Osteoblast (primary cell): ENCODE data around the gene PPP1R13B. TPM values are rescaled to one million over a fixed set of nuclear protein-coding genes. Genes with fewer than 3 reads are reported as not detected.
A peak's percentile ranks its signal among the peaks of the same experiment; 100 is the strongest.

ENCODE experiments used
- DNase-seq: peaks from one replicate; pipeline ENCODE4 v3.0.0; 2011; ENCODE audit warnings: low spot score, mixed read lengths; ENCODE audit not compliant: insufficient read length; ENCODE audit errors: missing footprints
- H2AFZ ChIP-seq: 2 replicates; pipeline ENCODE4 v1.6.0; 2011; ENCODE audit warnings: mild to moderate bottlenecking, low read length
- H3K27ac ChIP-seq: 2 replicates; pipeline ENCODE4 v1.5.1; 2011; ENCODE audit warnings: mild to moderate bottlenecking, low read depth, low read length, moderate library complexity
- H3K27me3 ChIP-seq: 2 replicates; pipeline ENCODE4 v1.6.0; 2012; ENCODE audit warnings: mild to moderate bottlenecking, control low read depth, inconsistent platforms, low read length, moderate library complexity; ENCODE audit not compliant: insufficient read depth
- H3K36me3 ChIP-seq: 2 replicates; pipeline ENCODE4 v1.5.1; 2011; ENCODE audit warnings: mild to moderate bottlenecking, low read length, control low read depth, moderate library complexity; ENCODE audit not compliant: insufficient read depth
- H3K4me1 ChIP-seq: 2 replicates; pipeline ENCODE4 v1.5.1; 2011; ENCODE audit warnings: mild to moderate bottlenecking, low read length, control low read depth, moderate library complexity; ENCODE audit not compliant: insufficient read depth
- H3K4me2 ChIP-seq: 2 replicates; pipeline ENCODE4 v1.6.0; 2011; ENCODE audit warnings: mild to moderate bottlenecking, low read length; ENCODE audit not compliant: insufficient read depth
- H3K4me3 ChIP-seq: fragments of 200-600 bp; sonication (generic); 3 replicates; pipeline ENCODE4 v1.5.1; 2012; ENCODE audit warnings: mild to moderate bottlenecking, low read length, inconsistent platforms; ENCODE audit not compliant: insufficient read depth
- H3K79me2 ChIP-seq: 2 replicates; pipeline ENCODE4 v1.6.0; 2012; ENCODE audit warnings: mild to moderate bottlenecking, low read length, control low read depth, inconsistent platforms; ENCODE audit not compliant: insufficient read depth
- H3K9me3 ChIP-seq: 2 replicates; pipeline ENCODE4 v1.5.1; 2011; ENCODE audit warnings: low read depth, low read length, control low read depth
- H4K20me1 ChIP-seq: 2 replicates; pipeline ENCODE4 v1.6.0; 2012; ENCODE audit warnings: mild to moderate bottlenecking, low read length, control low read depth; ENCODE audit not compliant: insufficient read depth
- CTCF ChIP-seq: IDR thresholded peaks from 2 replicates; pipeline ENCODE4 v1.5.1; 2011; ENCODE audit warnings: mild to moderate bottlenecking, low read depth, low read length, moderate library complexity; ENCODE audit errors: extremely low read depth
- total RNA-seq: library from RNA; depleted of rRNA; stranded (reverse); fragments of >200 nt; gene quantifications from 2 replicates; pipeline ENCODE4 v1.2.3, GENCODE V29; 2012

Gene PPP1R13B
- total RNA-seq, 1 donor: 3.3 TPM

- peaks cover 2% of the 10 kb centered on the region for H3K79me2 ChIP-seq
- H3K4me1 ChIP-seq: no peaks in the 10 kb centered on the region
- TF ChIP-seq CTCF: no peak
- no peak overlapping the region for H2AFZ ChIP-seq
- no peak overlapping the region for H3K4me2 ChIP-seq
- H3K27ac ChIP-seq: no peak overlapping the region
- no peaks in the 10 kb centered on the region for H3K27me3 ChIP-seq
- no peaks in the 10 kb centered on the region for H3K9me3 ChIP-seq
- peak; percentile 25 for DNase-seq
- H3K36me3 ChIP-seq: no peaks in the 10 kb centered on the region
- H4K20me1 ChIP-seq: peaks cover 3% of the 10 kb centered on the region
- no peak overlapping the region for H3K4me3 ChIP-seq
Observed at GRCh38 chr14:103833711-103834110, 13.7 kb downstream of the PPP1R13B start.

DNA sequence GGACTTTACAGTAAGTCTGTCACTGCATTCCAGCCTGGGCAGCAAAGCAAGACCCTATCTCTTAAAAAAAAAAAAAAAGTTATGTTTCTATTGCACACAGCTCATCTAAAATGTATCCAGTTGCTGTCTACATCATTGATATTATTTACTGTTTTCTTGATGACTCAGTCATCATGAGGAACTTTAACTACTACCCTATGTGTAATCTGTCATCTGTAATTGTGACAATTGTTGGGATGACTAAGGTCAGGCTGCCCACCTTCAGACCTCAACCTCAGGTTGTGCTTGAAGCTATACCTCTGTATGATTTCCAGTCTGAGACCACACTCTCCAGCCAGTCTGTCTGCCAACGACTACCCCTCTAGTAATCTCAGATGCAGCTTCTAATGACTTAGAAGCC is 15.3 kb downstream of the PPP1R13B start:
- Histone ChIP-seq H4K20me1 (peaks cover 3% of the 10 kb centered on the region), H3K27me3 (no peaks in the 10 kb centered on the region), H3K9me3 (no peaks in the 10 kb centered on the region), H3K27ac (no peak overlapping the region), H3K4me1 (peaks cover 3% of the 10 kb centered on the region), H3K36me3 (no peaks in the 10 kb centered on the region), H3K79me2 (no peaks in the 10 kb centered on the region), H3K4me3 (no peak overlapping the region), H3K4me2 (no peak overlapping the region), H2AFZ (no peak overlapping the region)
- no peak for DNase-seq
- TF ChIP-seq CTCF: no peak

DNA sequence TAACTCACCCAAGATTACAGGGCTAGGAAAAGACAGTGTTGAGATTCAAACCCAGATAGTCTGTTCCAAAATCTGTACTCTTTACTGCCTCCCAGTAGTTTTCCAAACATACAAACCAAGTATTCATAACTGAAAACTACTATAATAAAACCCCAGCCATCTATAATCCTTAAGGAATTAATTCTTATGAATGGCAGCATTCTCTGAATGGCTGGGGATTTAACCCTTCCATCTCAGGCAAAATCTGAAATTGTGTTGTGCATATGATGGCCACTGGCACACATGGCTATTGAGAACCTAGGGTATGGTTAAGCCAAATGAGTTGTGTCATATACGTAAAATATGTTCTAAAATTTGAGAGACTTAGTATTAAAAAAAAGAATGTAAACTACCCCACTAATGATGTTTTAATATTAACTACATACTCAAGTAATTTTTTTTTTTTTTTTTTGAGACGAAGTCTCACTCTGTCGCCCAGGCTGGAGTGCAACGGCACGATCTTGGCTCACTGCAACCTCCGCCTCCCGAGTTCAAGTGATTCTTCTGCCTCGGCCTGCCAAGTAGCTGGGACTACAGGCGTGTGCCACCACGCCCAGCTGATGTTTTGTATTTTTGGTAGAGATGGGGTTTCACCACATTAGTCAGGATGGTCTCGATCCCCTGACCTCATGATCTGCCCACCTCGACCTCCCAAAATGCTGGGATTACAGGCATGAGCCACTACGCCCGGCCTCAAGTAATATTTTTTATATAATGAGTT is 16.7 kb downstream of the PPP1R13B start:
- no peak overlapping the region for H3K4me2 ChIP-seq
- no peaks in the 10 kb centered on the region for H3K36me3 ChIP-seq
- no peaks in the 10 kb centered on the region for H3K27me3 ChIP-seq
- TF ChIP-seq CTCF: no peak
- H3K79me2 ChIP-seq: no peaks in the 10 kb centered on the region
- H4K20me1 ChIP-seq: peaks cover 3% of the 10 kb centered on the region
- peaks cover 3% of the 10 kb centered on the region for H3K4me1 ChIP-seq
- H2AFZ ChIP-seq: no peak overlapping the region
- no peak for DNase-seq
- no peaks in the 10 kb centered on the region for H3K9me3 ChIP-seq
- no peak overlapping the region for H3K4me3 ChIP-seq
- H3K27ac ChIP-seq: no peak overlapping the region

DNA sequence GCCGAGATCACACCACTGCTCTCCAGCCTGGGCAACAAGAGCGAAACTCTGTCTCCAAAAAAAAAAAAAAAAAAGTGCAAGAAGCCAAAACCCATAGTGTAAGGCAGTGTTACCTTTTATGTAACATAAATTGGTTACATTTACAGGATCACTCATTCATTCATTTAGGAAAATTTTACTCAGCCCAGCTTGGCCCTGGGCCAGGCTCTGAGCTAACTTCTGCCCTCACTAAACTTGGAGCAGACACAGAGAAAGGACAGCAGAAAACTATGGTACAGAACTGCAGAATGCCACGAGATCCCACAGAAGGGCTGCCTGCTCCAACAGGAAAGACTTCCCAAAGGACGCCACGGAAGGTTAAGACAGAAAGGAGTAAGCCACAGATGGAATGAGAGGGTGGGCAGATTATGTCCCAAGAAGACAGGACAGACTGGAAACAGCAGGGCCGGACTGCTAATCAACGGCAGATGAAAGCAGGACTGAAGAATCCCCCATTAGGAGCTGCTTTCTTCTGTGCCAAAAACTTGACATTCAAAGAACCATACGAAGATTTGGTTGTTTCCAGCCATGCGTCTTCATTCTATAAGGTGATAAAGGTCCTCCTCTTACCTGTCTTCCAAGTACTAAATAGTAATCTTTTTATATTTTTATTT is 18.9 kb downstream of the PPP1R13B start:
- Histone ChIP-seq H3K4me1 (peaks cover 3% of the 10 kb centered on the region), H2AFZ (peak overlapping the region; percentile 26), H3K27me3 (no peaks in the 10 kb centered on the region), H3K4me3 (no peak overlapping the region), H3K27ac (no peak overlapping the region), H3K36me3 (no peaks in the 10 kb centered on the region), H3K9me3 (no peaks in the 10 kb centered on the region), H3K4me2 (peak overlapping the region; percentile 29), H3K79me2 (no peaks in the 10 kb centered on the region), H4K20me1 (no peaks in the 10 kb centered on the region)
- DNase-seq: no peak
- no peak for TF ChIP-seq CTCF
